OCI-LY3 (cell line): Measurements from ENCODE around the gene PSPH.

Experiments
- CTCF ChIP-seq: fragments of 200-600, 300-600 bp; sonication (generic); IDR thresholded peaks from 2 replicates; pipeline ENCODE4 v1.5.1; 2014; ENCODE audit warnings: antibody characterized with exemption, low read length, low read depth
- EZH2phosphoT487 ChIP-seq: fragments of 200-600 bp; shearing (Covaris generic); IDR thresholded peaks from 2 replicates; pipeline ENCODE4 v1.6.1; 2018; ENCODE audit warnings: antibody characterized with exemption, mixed run types, low read depth

- TF ChIP-seq EZH2phosphoT487 (no peak), CTCF (no peak)
These were observed 41.5 kb downstream of the PSPH start for GRCh38 chr7:56009695-56010094.
